GM18870 (cell line): Measurements from ENCODE around the gene LARGE1.
"Not testable (repeated sequence)": the region's sequence is repeated elsewhere in the genome, so short reads cannot be mapped to it uniquely, and the experiment has no call there.

Experiments
- ATAC-seq: cut with Tn5 transposase; IDR thresholded peaks from one replicate; pipeline ENCODE4 v1.9.1; 2021; ENCODE audit warnings: moderate library complexity; ENCODE audit not compliant: unreplicated experiment

The LARGE1 gene

GRCh38 chr22:33859311-33859710, 61.0 kb downstream of the LARGE1 start:
- no peak for ATAC-seq

GRCh38 chr22:33858653-33859052, 61.6 kb downstream of the LARGE1 start:
- not testable (repeated sequence) for ATAC-seq

- not testable (repeated sequence) for ATAC-seq
Measured at GRCh38 chr22:33857767-33858166, 62.5 kb downstream of the LARGE1 start.

GRCh38 chr22:33854724-33855123, 65.6 kb downstream of the LARGE1 start:
- no peak for ATAC-seq

- ATAC-seq: no peak
Measured at GRCh38 chr22:33853200-33854097, 66.8 kb downstream of the LARGE1 start.

- no peak for ATAC-seq
Measured at GRCh38 chr22:33851821-33852384, 68.4 kb downstream of the LARGE1 start.

GRCh38 chr22:33851240-33851639, 69.0 kb downstream of the LARGE1 start:
- no peak for ATAC-seq

- ATAC-seq: no peak
Measured at GRCh38 chr22:33850724-33851123, 69.6 kb downstream of the LARGE1 start.

GRCh38 chr22:33850193-33850592, 70.1 kb downstream of the LARGE1 start:
- ATAC-seq: no peak

GRCh38 chr22:33848251-33848650, 72.0 kb downstream of the LARGE1 start:
- no peak for ATAC-seq

- no peak for ATAC-seq
Measured at GRCh38 chr22:33844273-33844672, 76.0 kb downstream of the LARGE1 start.

GRCh38 chr22:33842421-33843094, 77.7 kb downstream of the LARGE1 start:
- no peak for ATAC-seq

GRCh38 chr22:33842006-33842354, 78.3 kb downstream of the LARGE1 start:
- ATAC-seq: no peak

GRCh38 chr22:33841281-33842005, 78.8 kb downstream of the LARGE1 start:
- ATAC-seq: no peak

GRCh38 chr22:33838644-33839043, 81.6 kb downstream of the LARGE1 start:
- ATAC-seq: no peak

- no peak for ATAC-seq
Measured at GRCh38 chr22:33837826-33838225, 82.5 kb downstream of the LARGE1 start.

- no peak for ATAC-seq
Measured at GRCh38 chr22:33835265-33835664, 85.0 kb downstream of the LARGE1 start.

GRCh38 chr22:33832558-33833151, 87.6 kb downstream of the LARGE1 start:
- no peak for ATAC-seq

GRCh38 chr22:33831651-33832050, 88.6 kb downstream of the LARGE1 start:
- ATAC-seq: no peak

- no peak for ATAC-seq
Measured at GRCh38 chr22:33831207-33831606, 89.1 kb downstream of the LARGE1 start.
